ENCODE results near the gene AGMO.

DNA sequence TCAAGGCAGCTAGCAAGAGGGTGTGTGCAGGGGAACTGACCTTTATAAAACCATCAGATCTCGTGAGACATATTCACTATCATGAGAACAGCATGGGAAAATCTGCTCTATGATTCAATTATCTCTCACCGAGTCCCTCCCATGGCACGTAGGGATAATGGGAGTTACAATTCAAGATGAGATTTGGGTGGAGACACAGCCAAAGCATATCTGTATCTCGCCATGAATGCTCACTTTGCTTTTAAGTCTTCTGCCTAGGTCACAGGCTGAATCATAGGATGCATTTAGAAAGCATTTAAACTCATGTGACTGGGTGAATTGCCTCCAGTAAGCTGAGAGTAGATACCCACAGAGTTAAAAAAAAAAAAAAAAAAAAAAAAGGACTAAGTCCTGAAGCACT is 220.0 kb downstream of the AGMO start:
- TF ChIP-seq CTCF (IDR thresholded peaks at IDR 0.05) (no peak), POLR2A (IDR thresholded peaks at IDR 0.05; ENCODE audit: low read depth) (no peak), POLR2AphosphoS5 (IDR thresholded peaks at IDR 0.05) (no peak), EP300 (IDR thresholded peaks at IDR 0.05) (no peak)
